Sigmoid colon (tissue), 7 donors: ENCODE data around the gene B4GALT2. TPM values are rescaled to one million over a fixed set of nuclear protein-coding genes. Genes with fewer than 3 reads are reported as not detected.

Experiments
- DNase-seq: peaks from one replicate; pipeline ENCODE4 v3.0.0-alpha.2; 2019
- H3K27ac ChIP-seq, 4 donors: fragments of 200-600 bp; sonication (generic); one replicate each; pipeline ENCODE4 v1.5.1; 2016 to 2019; ENCODE audit warnings: mild to moderate bottlenecking in 1 of 4
- H3K27me3 ChIP-seq, 3 donors: fragments of 200-600 bp; sonication (generic); one replicate each; pipeline ENCODE4 v1.5.1; 2019; ENCODE audit warnings: mild to moderate bottlenecking in 1 of 3
- H3K36me3 ChIP-seq, 4 donors: fragments of 200-600 bp; sonication (generic); one replicate each; pipeline ENCODE4 v1.5.1; 2016 to 2019
- H3K4me1 ChIP-seq, 4 donors: fragments of 200-600 bp; sonication (generic); one replicate each; pipeline ENCODE4 v1.5.1; 2017 to 2019
- H3K4me3 ChIP-seq, 4 donors: fragments of 200-600 bp; sonication (generic); one replicate each; pipeline ENCODE4 v1.5.1; 2017 to 2019; ENCODE audit warnings: mild to moderate bottlenecking in 2 of 4, moderate library complexity in 1 of 4
- H3K9me3 ChIP-seq, 4 donors: fragments of 200-600 bp in 3 of 4; sonication (generic) in 3 of 4; one replicate each; pipeline versions ENCODE4 v1.5.1 to v1.6.1; 2013 to 2019
- CTCF ChIP-seq, 4 experiments: fragments of 450-650 bp in 3 of 4; fragments of 200-600 bp in 1 of 4; IDR thresholded peaks; one replicate each; pipeline ENCODE4 v1.5.1; 2016 to 2019; ENCODE audit warnings: antibody characterized with exemption in 4 of 4, mild to moderate bottlenecking in 3 of 4, moderate library complexity in 2 of 4
- EP300 ChIP-seq, 4 donors: sonication (generic); formaldehyde crosslinking; IDR thresholded peaks; one replicate each; pipeline ENCODE4 v1.6.1; 2017; ENCODE audit warnings: antibody characterized with exemption in 4 of 4
- POLR2A ChIP-seq, 2 donors: fragments of 450-650 bp; IDR thresholded peaks; one replicate each; pipeline ENCODE4 v1.6.1; 2016; ENCODE audit warnings: antibody characterized with exemption in 2 of 2, mild to moderate bottlenecking in 2 of 2, moderate library complexity in 2 of 2
- POLR2AphosphoS5 ChIP-seq, 4 donors: sonication (generic); formaldehyde crosslinking; IDR thresholded peaks; one replicate each; pipeline ENCODE4 v1.6.1; 2017; ENCODE audit warnings: antibody characterized with exemption in 4 of 4
- WGBS, 2 donors: extraction: QIAGEN DNeasy Blood & Tissue Kit; methylation state at CpG; one replicate each; pipeline ENCODE4 v1.1.7; 2013; 5-methylcytosine and 5-hydroxymethylcytosine counted together
- intact Hi-C: fragments of 100-400 bp; cut with DNase I; formaldehyde crosslinking; loops from one replicate; pipeline ENCODE4 v1.15.1; 2023
- polyA plus RNA-seq, 3 donors: library from polyadenylated mRNA; stranded (reverse); fragments of 200-250 nt; gene quantifications; one replicate each; pipeline ENCODE4 v1.2.3, GENCODE V29; 2013
- total RNA-seq, 4 donors: library from RNA; depleted of rRNA; stranded (reverse); fragments of >200 nt; gene quantifications; one replicate each; pipeline ENCODE4 v1.1.0, GENCODE V29; 2016
- donor health status: healthy with polysubstance abuse.
- donor health status: Bipolar disorder and iron deficiency.
- donor health status: healthy.

The B4GALT2 gene
- total and polyA plus RNA-seq, 7 donors: 14.8 to 55.9 (median 32.0) TPM

- H3K4me1 ChIP-seq: no peaks in the 10 kb centered on the region
- H3K36me3 ChIP-seq: peaks cover 0 to 72% (median 42%) of the 10 kb centered on the region in 4 donors
- no peak overlapping the region for H3K27ac ChIP-seq
- no peaks in the 10 kb centered on the region for H3K27me3 ChIP-seq
- 88 to 93% methylated on average over 7 of the region's 7 CpGs for WGBS, 2 donors
- H3K4me3 ChIP-seq: no peak overlapping the region
- H3K9me3 ChIP-seq: no peaks in the 10 kb centered on the region
- TF ChIP-seq POLR2AphosphoS5 (IDR thresholded peaks at IDR 0.05) (no peak), POLR2A (IDR thresholded peaks at IDR 0.05) (no peak), EP300 (IDR thresholded peaks at IDR 0.05) (no peak), CTCF (IDR thresholded peaks at IDR 0.05) (no peak)
- intact Hi-C loops: no loop called here
- no peak for DNase-seq
Observed at GRCh38 chr1:43957407-43958040, 21.5 kb upstream of the B4GALT2 start.

- TF ChIP-seq POLR2AphosphoS5 (IDR thresholded peaks at IDR 0.05) (no peak), POLR2A (IDR thresholded peaks at IDR 0.05) (no peak), EP300 (IDR thresholded peaks at IDR 0.05) (no peak), CTCF (IDR thresholded peaks at IDR 0.05) (no peak)
- WGBS, 2 donors: 91 to 93% methylated on average over 9 of the region's 9 CpGs
- H3K36me3 ChIP-seq: peaks cover 0 to 83% (median 47%) of the 10 kb centered on the region in 4 donors
- intact Hi-C loops: no loop called here
- no peaks in the 10 kb centered on the region for H3K9me3 ChIP-seq
- no peak for DNase-seq
- no peaks in the 10 kb centered on the region for H3K4me1 ChIP-seq
- no peaks in the 10 kb centered on the region for H3K27me3 ChIP-seq
- H3K4me3 ChIP-seq: no peak overlapping the region
- no peak overlapping the region for H3K27ac ChIP-seq
Observed at GRCh38 chr1:43958351-43959255, 20.4 kb upstream of the B4GALT2 start.

- no peaks in the 10 kb centered on the region for H3K4me1 ChIP-seq
- H3K27me3 ChIP-seq: no peaks in the 10 kb centered on the region
- H3K36me3 ChIP-seq: peaks cover 0 to 97% (median 49%) of the 10 kb centered on the region in 4 donors
- no peak overlapping the region for H3K4me3 ChIP-seq
- WGBS, 2 donors: 96% methylated on average over 8 of the region's 8 CpGs
- TF ChIP-seq POLR2A (IDR thresholded peaks at IDR 0.05) (no peak), EP300 (IDR thresholded peaks at IDR 0.05) (no peak), POLR2AphosphoS5 (IDR thresholded peaks at IDR 0.05) (no peak), CTCF (IDR thresholded peaks at IDR 0.05) (no peak)
- intact Hi-C loops: no loop called here
- H3K27ac ChIP-seq: no peak overlapping the region
- no peak for DNase-seq
- H3K9me3 ChIP-seq: no peaks in the 10 kb centered on the region
Observed at GRCh38 chr1:43960798-43961197, 18.2 kb upstream of the B4GALT2 start.

GRCh38 chr1:43961692-43962091 lies 17.3 kb upstream of the B4GALT2 start:
- TF ChIP-seq CTCF (IDR thresholded peaks at IDR 0.05): no peak
- no peak for TF ChIP-seq EP300 (IDR thresholded peaks at IDR 0.05)
- no peak for TF ChIP-seq POLR2AphosphoS5 (IDR thresholded peaks at IDR 0.05)
- no peak for TF ChIP-seq POLR2A (IDR thresholded peaks at IDR 0.05)
- peaks cover 0 to 97% (median 43%) of the 10 kb centered on the region in 4 donors for H3K36me3 ChIP-seq

More at GRCh38 chr1:43961692-43962091, 17.3 kb upstream of the B4GALT2 start:
- Histone ChIP-seq H3K27ac (no peak overlapping the region), H3K27me3 (no peaks in the 10 kb centered on the region), H3K4me1 (no peaks in the 10 kb centered on the region), H3K4me3 (no peak overlapping the region), H3K9me3 (no peaks in the 10 kb centered on the region)
- intact Hi-C loops: no loop called here
- 89% methylated on average over 3 of the region's 3 CpGs for WGBS, 2 donors
- no peak for DNase-seq
